ENCODE data around the gene HIVEP2.

GRCh38 chr6:142842418-142843261, 102.3 kb downstream of the HIVEP2 start:
- TF ChIP-seq EZH2phosphoT487 (IDR thresholded peaks at IDR 0.05; ENCODE audit: insufficient read depth, low read depth) (no peak), EZH2 (IDR thresholded peaks at IDR 0.05; ENCODE audit: insufficient read depth, poor library complexity, severe bottlenecking) (no peak)
